Activated T-cell treated with anti-CD3 and anti-CD28 coated beads, Interleukin-2, amount 50 U/mL, for 72 hours (primary cell): ENCODE data around the gene KERA. TPM values are rescaled to one million over a fixed set of nuclear protein-coding genes. Genes with fewer than 3 reads are reported as not detected.

Experiments
- ATAC-seq, 2 donors: fragments of 150-1000 bp; cut with Tn5 transposase; replicated peaks in 1 of 2; 2 replicates each; pipeline ENCODE4 v1.10.0; 2021; ENCODE audit warnings: moderate library complexity in 2 of 2, mild to moderate bottlenecking in 1 of 2
- DNase-seq, 2 donors: peaks; one replicate each; pipeline ENCODE4 v3.0.0; 2021 to 2022; ENCODE audit warnings: mixed read lengths in 1 of 2
- H3K27ac Mint-ChIP-seq: one replicate; pipeline ENCODE4 v1.8.0; 2022; ENCODE audit warnings: mild to moderate bottlenecking, moderate library complexity, mixed read lengths
- H3K27me3 Mint-ChIP-seq: one replicate; pipeline ENCODE4 v1.8.0; 2022; ENCODE audit warnings: low read depth, mixed read lengths
- H3K36me3 Mint-ChIP-seq, 2 donors: one replicate each; pipeline ENCODE4 v1.8.0; 2022; ENCODE audit warnings: mixed read lengths in 2 of 2, mild to moderate bottlenecking in 1 of 2; ENCODE audit not compliant: insufficient read depth in 2 of 2
- H3K4me1 Mint-ChIP-seq: one replicate; pipeline ENCODE4 v1.8.0; 2022; ENCODE audit warnings: low read depth, mixed read lengths
- H3K4me3 Mint-ChIP-seq, 2 donors: one replicate each; pipeline ENCODE4 v1.8.0; 2022; ENCODE audit warnings: mild to moderate bottlenecking in 2 of 2, mixed read lengths in 2 of 2, moderate library complexity in 2 of 2
- H3K9me3 Mint-ChIP-seq, 2 donors: one replicate each; pipeline ENCODE4 v1.8.0; 2022; ENCODE audit warnings: mixed read lengths in 2 of 2
- total RNA-seq, 2 donors: library from RNA; stranded (reverse); gene quantifications; one replicate each; pipeline ENCODE4 v1.2.3, GENCODE V29; 2022

The KERA gene, protein sequence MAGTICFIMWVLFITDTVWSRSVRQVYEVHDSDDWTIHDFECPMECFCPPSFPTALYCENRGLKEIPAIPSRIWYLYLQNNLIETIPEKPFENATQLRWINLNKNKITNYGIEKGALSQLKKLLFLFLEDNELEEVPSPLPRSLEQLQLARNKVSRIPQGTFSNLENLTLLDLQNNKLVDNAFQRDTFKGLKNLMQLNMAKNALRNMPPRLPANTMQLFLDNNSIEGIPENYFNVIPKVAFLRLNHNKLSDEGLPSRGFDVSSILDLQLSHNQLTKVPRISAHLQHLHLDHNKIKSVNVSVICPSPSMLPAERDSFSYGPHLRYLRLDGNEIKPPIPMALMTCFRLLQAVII
- not detected for total RNA-seq

DNA sequence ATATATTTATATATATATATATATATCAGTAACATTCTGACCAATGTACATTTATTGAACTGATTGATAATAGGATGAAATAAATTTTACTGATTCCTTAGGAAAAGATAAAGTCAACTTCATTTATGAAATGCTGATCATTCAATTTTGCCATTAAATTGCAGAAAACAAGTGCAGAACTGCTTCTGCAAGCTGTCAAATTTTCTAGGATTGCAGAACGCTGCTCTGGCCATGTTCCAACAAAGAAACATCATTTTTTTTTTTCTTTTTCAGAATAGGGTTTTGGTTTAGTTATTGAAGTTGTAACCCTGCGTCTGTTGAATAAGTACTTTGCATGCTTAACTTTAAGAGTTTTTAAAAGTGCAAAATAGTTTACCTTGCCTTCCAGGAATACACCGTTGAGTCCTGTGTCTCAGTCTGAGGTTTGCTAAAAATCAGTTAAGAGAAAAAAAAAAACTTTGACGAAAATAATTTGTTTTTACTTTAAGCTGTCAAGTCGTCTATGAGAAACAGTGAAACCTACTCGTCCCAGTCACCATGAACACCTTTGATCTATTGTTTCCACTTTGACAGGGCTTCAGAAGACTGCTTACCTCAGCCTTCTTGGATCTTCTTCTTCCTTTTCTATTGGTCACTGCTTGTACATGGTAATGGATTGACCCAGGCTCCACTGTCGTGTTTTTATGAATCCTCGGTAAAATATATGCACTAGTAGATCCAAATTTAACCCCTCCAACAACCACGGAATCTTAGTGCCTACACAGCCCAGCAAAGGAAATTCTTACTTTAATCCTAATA is at the start of gene KERA:
KERA (minus strand) TSS at position 657 of the 798 bp plus-strand sequence. CDS start 1,743 bp downstream, outside the sequence.
- H3K36me3 Mint-ChIP-seq: no peaks in the 10 kb centered on the region

DNA sequence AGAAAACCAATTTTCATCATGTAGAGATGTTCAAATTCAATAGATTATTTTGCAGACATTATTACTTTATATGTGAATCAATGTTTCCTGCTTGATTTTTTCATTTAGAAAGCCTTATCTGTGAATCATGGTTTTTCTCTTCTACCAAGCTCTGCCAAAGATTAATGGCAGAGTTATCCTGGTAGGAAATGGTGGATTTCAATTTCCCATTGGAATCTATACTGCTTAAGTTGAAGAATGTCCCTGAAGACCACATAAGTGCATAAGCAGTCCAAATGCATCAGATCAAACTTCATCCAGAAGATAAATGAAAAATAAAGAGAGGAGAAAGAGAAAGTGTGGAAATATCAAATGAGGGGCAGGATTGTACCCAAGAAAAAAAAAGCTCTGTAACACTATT is 48.5 kb upstream of the KERA start:
- Mint-ChIP-seq H3K4me1 (no peaks in the 10 kb centered on the region), H3K36me3 (no peaks in the 10 kb centered on the region), H3K27me3 (no peaks in the 10 kb centered on the region), H3K4me3 (no peak overlapping the region), H3K9me3 (no peaks in the 10 kb centered on the region), H3K27ac (no peak overlapping the region)
- DNase-seq: no peak
- ATAC-seq: no peak

More for the DNA sequence above, at the start of gene KERA:
- no peak for DNase-seq
- no peak within 1 kb of the TSS for H3K4me3 Mint-ChIP-seq
- no peaks in the 10 kb centered on the region for H3K9me3 Mint-ChIP-seq
- no peaks in the 10 kb centered on the region for H3K4me1 Mint-ChIP-seq
- no peak within 1 kb of the TSS for H3K27ac Mint-ChIP-seq
- no peak for ATAC-seq
- no peaks in the 10 kb centered on the region for H3K27me3 Mint-ChIP-seq

GRCh38 chr12:91105807-91106206 is 48.0 kb upstream of the KERA start:
- Mint-ChIP-seq H3K4me1 (no peaks in the 10 kb centered on the region), H3K27me3 (no peaks in the 10 kb centered on the region), H3K36me3 (no peaks in the 10 kb centered on the region), H3K27ac (no peak overlapping the region), H3K9me3 (no peaks in the 10 kb centered on the region), H3K4me3 (no peak overlapping the region)
- ATAC-seq (no peak), DNase-seq (no peak)

DNA sequence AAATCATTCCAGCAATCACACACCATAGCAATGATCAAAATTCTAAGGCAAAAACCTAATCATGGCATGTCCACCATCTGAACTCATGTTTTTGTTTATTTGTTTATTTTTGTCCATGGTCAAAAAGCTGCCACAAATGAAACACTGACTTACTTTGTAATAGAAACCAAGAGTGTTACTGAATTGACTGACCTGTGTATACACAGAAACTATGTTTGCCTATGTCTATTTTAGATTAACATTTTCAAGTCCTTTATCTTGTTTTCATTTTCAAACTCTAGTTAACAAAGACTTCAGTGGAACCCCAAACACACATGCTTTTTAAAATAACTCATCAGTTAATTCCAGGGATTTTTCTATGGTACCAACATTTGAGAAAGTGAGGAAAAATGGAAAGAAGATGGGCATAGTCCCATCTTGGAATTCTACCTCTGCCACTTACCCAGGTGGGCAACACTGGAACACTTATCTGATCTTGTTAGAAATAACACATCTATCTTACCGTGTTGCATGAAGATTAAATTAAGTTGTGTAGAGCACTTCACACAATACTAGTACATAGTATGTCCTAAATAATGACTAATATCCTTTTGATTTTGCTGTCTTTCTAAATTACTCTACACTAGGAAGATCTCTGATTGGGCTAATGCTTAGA is 47.1 kb upstream of the KERA start:
- Mint-ChIP-seq H3K27me3 (no peaks in the 10 kb centered on the region), H3K36me3 (no peaks in the 10 kb centered on the region), H3K9me3 (no peaks in the 10 kb centered on the region), H3K4me3 (no peak overlapping the region), H3K27ac (no peak overlapping the region), H3K4me1 (no peaks in the 10 kb centered on the region)
- DNase-seq: no peak
- ATAC-seq: no peak

GRCh38 chr12:91103624-91104023 is 45.8 kb upstream of the KERA start:
- Mint-ChIP-seq H3K4me1 (no peaks in the 10 kb centered on the region), H3K36me3 (no peaks in the 10 kb centered on the region), H3K9me3 (no peaks in the 10 kb centered on the region), H3K4me3 (no peak overlapping the region), H3K27me3 (no peaks in the 10 kb centered on the region), H3K27ac (no peak overlapping the region)
- no peak for ATAC-seq
- DNase-seq: no peak

DNA sequence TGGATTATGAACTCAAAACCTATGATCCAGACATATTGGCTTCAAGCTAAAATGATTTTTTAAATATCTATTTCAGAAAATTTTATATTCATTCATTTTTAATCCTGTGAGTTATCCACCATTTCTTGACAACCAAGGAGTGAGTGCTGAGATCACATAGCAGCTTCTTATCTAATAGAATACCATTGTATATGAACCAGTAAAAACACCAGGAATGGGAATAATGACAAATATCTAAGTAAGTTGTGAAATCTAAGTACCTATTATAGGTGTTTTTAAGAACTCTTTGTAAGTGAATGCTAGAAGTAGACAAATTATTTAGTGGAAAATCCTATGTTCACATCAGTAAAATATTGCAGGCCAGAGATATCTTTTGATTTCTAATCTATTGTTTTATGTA is 45.3 kb upstream of the KERA start:
- Mint-ChIP-seq H3K36me3 (no peaks in the 10 kb centered on the region), H3K27ac (no peak overlapping the region)

GRCh38 chr12:91100906-91101305 is 43.1 kb upstream of the KERA start:
- Mint-ChIP-seq H3K4me3 (no peak overlapping the region), H3K27ac (no peak overlapping the region), H3K36me3 (no peaks in the 10 kb centered on the region), H3K9me3 (no peaks in the 10 kb centered on the region), H3K4me1 (no peaks in the 10 kb centered on the region), H3K27me3 (no peaks in the 10 kb centered on the region)
- ATAC-seq: no peak
- no peak for DNase-seq

More for the DNA sequence above, 45.3 kb upstream of the KERA start:
- Mint-ChIP-seq H3K9me3 (no peaks in the 10 kb centered on the region), H3K4me3 (no peak overlapping the region), H3K27me3 (no peaks in the 10 kb centered on the region), H3K4me1 (no peaks in the 10 kb centered on the region)
- DNase-seq (no peak), ATAC-seq (no peak)

DNA sequence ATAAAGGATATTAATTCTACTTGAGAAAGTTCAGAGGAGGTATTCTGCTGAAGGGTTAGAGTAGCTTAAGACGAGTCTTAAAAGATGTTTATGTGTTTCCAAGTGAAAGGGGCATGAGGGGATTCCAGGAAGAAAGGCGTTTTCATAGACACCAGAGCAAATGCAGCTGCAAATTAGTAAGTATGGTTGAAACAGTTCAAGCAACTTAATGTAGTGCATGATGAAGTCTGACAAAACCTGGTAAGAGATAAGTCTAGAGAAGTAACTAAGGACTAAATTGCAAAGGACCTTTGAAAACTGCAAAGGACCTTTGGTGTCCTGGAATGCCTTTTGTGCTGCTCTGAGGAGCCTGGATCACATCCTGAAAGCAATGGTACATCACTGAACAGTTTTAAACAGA is 42.0 kb upstream of the KERA start:
- DNase-seq (no peak), ATAC-seq (no peak)
- no peak overlapping the region for H3K4me3 Mint-ChIP-seq
- no peaks in the 10 kb centered on the region for H3K36me3 Mint-ChIP-seq
- no peaks in the 10 kb centered on the region for H3K4me1 Mint-ChIP-seq
- no peak overlapping the region for H3K27ac Mint-ChIP-seq
- H3K27me3 Mint-ChIP-seq: no peaks in the 10 kb centered on the region
- no peaks in the 10 kb centered on the region for H3K9me3 Mint-ChIP-seq

- Mint-ChIP-seq H3K9me3 (no peaks in the 10 kb centered on the region), H3K27ac (no peak overlapping the region), H3K4me1 (no peaks in the 10 kb centered on the region), H3K36me3 (no peaks in the 10 kb centered on the region), H3K27me3 (no peaks in the 10 kb centered on the region), H3K4me3 (no peak overlapping the region)
- ATAC-seq (no peak), DNase-seq (no peak)
Measured at GRCh38 chr12:91099341-91099740, 41.5 kb upstream of the KERA start.

DNA sequence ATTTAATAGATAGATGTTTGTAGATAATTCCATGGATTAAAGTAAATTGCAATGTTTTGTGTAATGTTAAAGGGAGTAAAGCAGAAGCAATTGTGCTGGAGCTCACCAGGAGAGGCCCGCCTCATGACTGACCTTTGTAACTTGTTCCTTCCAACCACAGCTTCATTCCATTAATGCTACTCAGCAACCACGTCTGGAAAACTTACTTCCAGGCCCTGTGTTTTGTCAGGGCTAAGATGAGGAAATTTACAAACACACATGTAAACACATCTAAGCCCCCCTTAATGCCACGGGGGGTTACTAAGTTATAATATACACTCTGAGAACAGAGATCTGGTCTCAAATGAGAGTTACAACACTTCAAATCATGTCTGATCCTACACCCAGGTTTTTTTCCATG is 41.1 kb upstream of the KERA start:
- Mint-ChIP-seq H3K27me3 (no peaks in the 10 kb centered on the region), H3K4me3 (no peak overlapping the region), H3K9me3 (no peaks in the 10 kb centered on the region), H3K27ac (no peak overlapping the region), H3K4me1 (no peaks in the 10 kb centered on the region), H3K36me3 (no peaks in the 10 kb centered on the region)
- DNase-seq (no peak), ATAC-seq (no peak)

DNA sequence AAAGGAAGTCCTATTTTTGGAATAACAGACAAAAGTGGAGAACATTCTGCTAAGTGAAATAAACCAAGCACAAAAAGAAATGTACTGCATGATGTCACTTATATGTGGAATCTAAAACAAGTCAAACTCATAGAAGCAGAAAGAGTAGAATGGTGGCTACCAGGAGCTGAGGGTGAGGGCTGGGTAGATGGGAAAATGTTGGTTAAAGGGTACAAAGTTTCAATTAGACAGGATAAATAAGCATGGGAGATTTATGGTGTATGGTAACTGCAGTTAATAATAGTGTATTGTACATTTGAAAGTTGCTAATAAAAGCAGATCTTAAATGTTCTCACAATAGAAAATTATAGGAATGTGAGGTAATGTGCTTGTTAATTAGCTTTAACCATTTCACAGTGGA is 40.6 kb upstream of the KERA start:
- H3K4me1 Mint-ChIP-seq: no peaks in the 10 kb centered on the region
- DNase-seq: no peak
- H3K9me3 Mint-ChIP-seq: no peaks in the 10 kb centered on the region
- no peak overlapping the region for H3K4me3 Mint-ChIP-seq
- H3K27ac Mint-ChIP-seq: no peak overlapping the region
- peaks cover 4% of the 10 kb centered on the region for H3K27me3 Mint-ChIP-seq
- ATAC-seq: no peak
- no peaks in the 10 kb centered on the region for H3K36me3 Mint-ChIP-seq

DNA sequence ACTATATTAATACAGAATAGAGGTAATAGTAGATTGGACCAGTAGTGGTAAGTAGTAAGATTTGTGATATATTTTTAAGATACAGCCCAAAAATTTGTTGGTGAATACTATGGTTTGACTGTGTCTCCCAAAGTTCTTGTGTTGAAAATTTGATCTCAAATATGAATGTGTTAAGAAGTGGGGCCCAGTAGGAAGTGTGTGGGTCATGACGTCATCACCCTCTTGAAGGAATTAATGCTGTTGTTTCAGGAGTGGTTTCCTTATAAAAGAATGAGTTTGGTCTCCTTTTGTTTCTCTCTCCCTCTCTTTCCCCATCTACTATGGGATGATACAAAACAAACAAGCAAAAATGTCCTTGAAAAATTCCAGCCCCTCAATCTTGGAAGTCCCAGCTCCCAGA is 37.1 kb upstream of the KERA start:
- DNase-seq (no peak), ATAC-seq (no peak)
- H3K9me3 Mint-ChIP-seq: peaks cover 3 to 8% of the 10 kb centered on the region in 2 donors
- peaks cover 3 to 9% of the 10 kb centered on the region in 2 donors for H3K36me3 Mint-ChIP-seq
- H3K4me1 Mint-ChIP-seq: no peaks in the 10 kb centered on the region
- no peak overlapping the region for H3K4me3 Mint-ChIP-seq
- H3K27ac Mint-ChIP-seq: no peak overlapping the region
- peaks cover 7% of the 10 kb centered on the region for H3K27me3 Mint-ChIP-seq

DNA sequence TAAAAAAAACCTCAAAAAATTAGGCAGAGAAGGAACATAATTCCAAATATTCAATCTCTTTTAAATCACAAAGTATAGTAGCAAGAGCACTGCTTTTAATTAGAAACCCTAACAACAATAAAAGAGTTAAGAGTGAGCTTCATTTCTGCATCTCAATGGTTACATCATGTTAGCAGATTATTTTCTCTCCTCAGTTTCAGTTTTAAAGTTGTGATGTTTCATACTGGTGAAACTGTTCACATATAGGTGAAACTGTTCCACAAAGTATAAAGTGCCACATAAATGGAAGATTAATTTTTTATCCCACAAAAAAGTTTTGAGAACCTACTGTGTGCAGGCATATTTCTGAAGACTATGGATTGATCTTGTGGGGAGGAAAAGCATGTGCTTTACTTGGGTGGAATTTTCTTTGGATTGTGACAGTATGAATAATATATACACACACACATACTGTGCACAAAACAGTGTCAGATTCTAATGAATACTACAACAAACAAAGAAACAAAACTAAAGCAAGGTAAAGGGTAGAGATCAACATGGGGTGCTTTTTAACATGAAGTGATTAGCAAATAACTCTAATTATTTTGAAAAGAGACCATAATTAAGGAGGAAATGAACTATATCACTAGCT is 36.3 kb upstream of the KERA start:
- Mint-ChIP-seq H3K27ac (no peak overlapping the region), H3K4me1 (no peaks in the 10 kb centered on the region), H3K4me3 (no peak overlapping the region), H3K9me3 (peaks cover 6 to 13% of the 10 kb centered on the region in 2 donors), H3K36me3 (peaks cover 3 to 11% of the 10 kb centered on the region in 2 donors), H3K27me3 (peaks cover 7% of the 10 kb centered on the region)
- DNase-seq (no peak), ATAC-seq (no peak)
